Skeletal muscle satellite cell (primary cell): ENCODE data around the gene GRB2.
"Not testable (repeated sequence)": the region's sequence is repeated elsewhere in the genome, so short reads cannot be mapped to it uniquely, and the experiment has no call there.

Experiments
- H3K27me3 ChIP-seq: 2 replicates; pipeline ENCODE4 v1.7.0; 2013; ENCODE audit warnings: low read length; ENCODE audit not compliant: control insufficient read depth, insufficient read depth
- H3K36me3 ChIP-seq: 2 replicates; pipeline ENCODE4 v1.7.0; 2013; ENCODE audit warnings: mild to moderate bottlenecking, control low read depth, low read length; ENCODE audit not compliant: insufficient read depth
- H3K4me1 ChIP-seq: 2 replicates; pipeline ENCODE4 v1.7.0; 2013; ENCODE audit warnings: low read length; ENCODE audit not compliant: control insufficient read depth, insufficient read depth
- H3K4me2 ChIP-seq: 2 replicates; pipeline ENCODE4 v1.7.0; 2013; ENCODE audit warnings: mild to moderate bottlenecking, low read length
- H3K4me3 ChIP-seq: 2 replicates; pipeline ENCODE4 v1.7.0; 2013; ENCODE audit warnings: low read length
- H3K9ac ChIP-seq: 2 replicates; pipeline ENCODE4 v1.7.0; 2013; ENCODE audit warnings: mild to moderate bottlenecking, low read depth, low read length, moderate library complexity
- H3K9me3 ChIP-seq: replicated peaks from 2 replicates; pipeline ENCODE4 v1.7.0; 2013; ENCODE audit warnings: mild to moderate bottlenecking, control low read depth, low read length

The GRB2 gene

GRCh38 chr17:75313941-75314551, 91.4 kb downstream of the GRB2 start:
- Histone ChIP-seq H3K4me3 (no peak overlapping the region), H3K4me1 (peaks cover 5% of the 10 kb centered on the region), H3K36me3 (peaks cover 6% of the 10 kb centered on the region)

GRCh38 chr17:75308732-75309629, 96.5 kb downstream of the GRB2 start:
- H3K27me3 ChIP-seq: no peaks in the 10 kb centered on the region
- no peaks in the 10 kb centered on the region for H3K4me1 ChIP-seq
- no peak overlapping the region for H3K9ac ChIP-seq
- no peaks in the 10 kb centered on the region for H3K36me3 ChIP-seq
- no peak overlapping the region for H3K4me3 ChIP-seq
- no peaks in the 10 kb centered on the region for H3K9me3 ChIP-seq
- no peak overlapping the region for H3K4me2 ChIP-seq

More at GRCh38 chr17:75313941-75314551, 91.4 kb downstream of the GRB2 start:
- Histone ChIP-seq H3K9ac (no peak overlapping the region), H3K27me3 (no peaks in the 10 kb centered on the region), H3K9me3 (no peaks in the 10 kb centered on the region), H3K4me2 (no peak overlapping the region)

GRCh38 chr17:75307957-75308731, 97.3 kb downstream of the GRB2 start:
- Histone ChIP-seq H3K27me3 (no peaks in the 10 kb centered on the region), H3K36me3 (no peaks in the 10 kb centered on the region), H3K4me1 (no peaks in the 10 kb centered on the region), H3K4me3 (no peak overlapping the region), H3K4me2 (no peak overlapping the region), H3K9ac (no peak overlapping the region), H3K9me3 (no peaks in the 10 kb centered on the region)

GRCh38 chr17:75301502-75302206, 103.8 kb downstream of the GRB2 start:
- H3K9ac ChIP-seq: no peak overlapping the region
- no peak overlapping the region for H3K4me2 ChIP-seq
- no peaks in the 10 kb centered on the region for H3K4me1 ChIP-seq
- no peak overlapping the region for H3K4me3 ChIP-seq
- H3K9me3 ChIP-seq: no peaks in the 10 kb centered on the region
- no peaks in the 10 kb centered on the region for H3K36me3 ChIP-seq
- H3K27me3 ChIP-seq: no peaks in the 10 kb centered on the region

- Histone ChIP-seq H3K4me1 (no peaks in the 10 kb centered on the region), H3K36me3 (no peaks in the 10 kb centered on the region), H3K4me3 (no peak overlapping the region), H3K9me3 (no peaks in the 10 kb centered on the region), H3K27me3 (no peaks in the 10 kb centered on the region), H3K9ac (no peak overlapping the region), H3K4me2 (no peak overlapping the region)
Observed at GRCh38 chr17:75301049-75301448, 104.4 kb downstream of the GRB2 start.

- no peaks in the 10 kb centered on the region for H3K4me1 ChIP-seq
- no peaks in the 10 kb centered on the region for H3K9me3 ChIP-seq
- H3K4me3 ChIP-seq: no peak overlapping the region
- H3K4me2 ChIP-seq: no peak overlapping the region
- H3K36me3 ChIP-seq: no peaks in the 10 kb centered on the region
- H3K9ac ChIP-seq: no peak overlapping the region
- no peaks in the 10 kb centered on the region for H3K27me3 ChIP-seq
Observed at GRCh38 chr17:75300280-75300679, 105.2 kb downstream of the GRB2 start.

- Histone ChIP-seq H3K9me3 (no peaks in the 10 kb centered on the region), H3K36me3 (no peaks in the 10 kb centered on the region), H3K4me1 (no peaks in the 10 kb centered on the region), H3K4me3 (no peak overlapping the region), H3K27me3 (no peaks in the 10 kb centered on the region), H3K9ac (no peak overlapping the region), H3K4me2 (no peak overlapping the region)
Observed at GRCh38 chr17:75295201-75296158, 110.0 kb downstream of the GRB2 start.

- H3K4me2 ChIP-seq, H3K4me1 ChIP-seq, H3K9ac ChIP-seq, H3K27me3 ChIP-seq, H3K36me3 ChIP-seq, H3K9me3 ChIP-seq, H3K4me3 ChIP-seq: not testable (repeated sequence)
Observed at GRCh38 chr17:75292810-75293448, 112.5 kb downstream of the GRB2 start.

GRCh38 chr17:75289832-75290337, 115.6 kb downstream of the GRB2 start:
- peak overlapping the region; percentile 92 for H3K4me2 ChIP-seq
- H3K9me3 ChIP-seq: no peaks in the 10 kb centered on the region
- H3K4me1 ChIP-seq: peaks cover 6% of the 10 kb centered on the region
- H3K27me3 ChIP-seq: no peaks in the 10 kb centered on the region
- peak overlapping the region; percentile 82 for H3K4me3 ChIP-seq
- peaks cover 4% of the 10 kb centered on the region for H3K36me3 ChIP-seq
- H3K9ac ChIP-seq: peak overlapping the region; percentile 92
